ENCODE results near the gene HTRA3.

The HTRA3 gene

GRCh38 chr4:8308856-8309771, 39.6 kb downstream of the HTRA3 start:
- DNase-seq (ENCODE audit: low read depth, low spot score) = no peak

DNA sequence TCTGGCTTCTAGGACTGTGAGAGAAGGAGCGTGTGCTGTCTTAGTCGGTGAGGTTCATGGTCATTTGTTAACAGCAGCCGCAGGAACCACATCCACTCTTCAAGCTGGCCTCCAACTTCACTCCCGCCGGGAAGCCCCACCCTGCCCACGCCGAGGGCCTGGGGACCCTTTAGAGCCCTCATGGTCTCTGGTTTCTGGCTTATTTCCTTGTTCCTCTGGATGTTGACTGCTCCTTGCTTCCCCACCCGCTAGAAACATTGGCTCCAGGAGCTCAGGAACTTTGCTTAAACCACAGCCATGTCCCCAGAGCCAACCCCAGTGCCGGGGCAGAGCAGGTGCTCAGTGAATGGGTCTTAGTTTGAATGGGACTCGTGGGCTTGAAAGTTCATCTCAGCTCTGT, 40.8 kb downstream of the HTRA3 start:
- DNase-seq (ENCODE audit: low read depth, low spot score) = no peak

GRCh38 chr4:8311101-8312068, 41.8 kb downstream of the HTRA3 start:
- DNase-seq (ENCODE audit: low read depth, low spot score) = no peak

- no peak for DNase-seq (ENCODE audit: low read depth, low spot score)
Observed at GRCh38 chr4:8312069-8312445, 42.5 kb downstream of the HTRA3 start.

- DNase-seq (ENCODE audit: low read depth, low spot score) = no peak
Observed at GRCh38 chr4:8312976-8313375, 43.4 kb downstream of the HTRA3 start.

DNA sequence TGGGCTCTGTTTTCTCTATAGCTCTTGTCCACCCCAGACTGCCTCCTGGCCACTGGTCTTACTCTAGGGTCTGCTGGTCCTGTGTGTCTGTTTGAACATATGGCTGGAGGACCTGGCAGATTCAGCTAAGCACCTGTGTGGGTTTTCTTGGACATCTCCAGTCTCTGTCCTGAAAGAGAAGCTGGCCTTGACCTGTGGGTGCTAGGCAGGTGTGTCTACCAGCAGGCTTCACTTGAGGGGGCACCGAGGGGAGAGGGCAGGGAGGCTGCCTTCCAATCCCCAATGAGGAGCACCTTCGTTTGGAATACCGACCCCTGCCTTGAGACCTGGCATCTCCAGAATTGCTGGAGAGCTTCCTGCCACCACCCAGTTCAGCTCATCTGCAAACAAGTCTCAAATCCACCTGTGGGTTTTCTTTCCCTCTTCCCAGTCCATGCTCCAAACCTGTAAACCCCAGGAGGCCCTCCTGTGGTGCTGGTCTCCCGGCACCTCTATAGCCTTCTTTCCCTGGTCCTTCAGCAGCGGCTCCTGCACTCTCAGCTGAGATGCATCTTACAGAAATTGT, 45.2 kb downstream of the HTRA3 start:
- DNase-seq (ENCODE audit: low read depth, low spot score) = no peak

GRCh38 chr4:8315435-8316250, 46.1 kb downstream of the HTRA3 start:
- peak; percentile 75 for DNase-seq (ENCODE audit: low read depth, low spot score)

GRCh38 chr4:8316251-8316771, 46.8 kb downstream of the HTRA3 start:
- DNase-seq (ENCODE audit: low read depth, low spot score) = no peak

DNA sequence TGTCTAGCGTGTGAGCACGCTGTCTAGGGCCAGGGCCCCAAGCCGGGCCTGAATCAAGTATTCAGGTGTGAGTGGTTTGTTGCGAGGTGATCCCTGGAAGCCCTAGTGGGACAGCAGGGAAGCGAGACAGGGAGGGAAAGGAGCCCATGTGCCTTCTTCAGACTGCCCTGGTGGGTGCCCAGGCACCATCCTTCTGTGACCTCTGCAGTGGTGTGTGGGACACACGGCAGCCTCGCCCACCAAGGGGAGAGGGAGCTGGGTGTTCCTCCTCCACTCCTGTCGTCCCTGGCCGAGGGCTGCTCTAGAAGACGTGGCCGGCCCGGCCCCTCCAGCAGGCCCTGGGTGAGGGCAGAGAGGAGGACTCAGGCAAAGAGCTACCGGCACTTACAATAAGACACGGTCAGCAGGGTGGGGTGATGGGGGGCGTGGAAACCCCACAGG, 47.4 kb downstream of the HTRA3 start:
- no peak for DNase-seq (ENCODE audit: low read depth, low spot score)

GRCh38 chr4:8317474-8317873, 47.9 kb downstream of the HTRA3 start:
- no peak for DNase-seq (ENCODE audit: low read depth, low spot score)

GRCh38 chr4:8318509-8318908, 49.0 kb downstream of the HTRA3 start:
- DNase-seq (ENCODE audit: low read depth, low spot score) = no peak

GRCh38 chr4:8319061-8319460, 49.5 kb downstream of the HTRA3 start:
- no peak for DNase-seq (ENCODE audit: low read depth, low spot score)

DNA sequence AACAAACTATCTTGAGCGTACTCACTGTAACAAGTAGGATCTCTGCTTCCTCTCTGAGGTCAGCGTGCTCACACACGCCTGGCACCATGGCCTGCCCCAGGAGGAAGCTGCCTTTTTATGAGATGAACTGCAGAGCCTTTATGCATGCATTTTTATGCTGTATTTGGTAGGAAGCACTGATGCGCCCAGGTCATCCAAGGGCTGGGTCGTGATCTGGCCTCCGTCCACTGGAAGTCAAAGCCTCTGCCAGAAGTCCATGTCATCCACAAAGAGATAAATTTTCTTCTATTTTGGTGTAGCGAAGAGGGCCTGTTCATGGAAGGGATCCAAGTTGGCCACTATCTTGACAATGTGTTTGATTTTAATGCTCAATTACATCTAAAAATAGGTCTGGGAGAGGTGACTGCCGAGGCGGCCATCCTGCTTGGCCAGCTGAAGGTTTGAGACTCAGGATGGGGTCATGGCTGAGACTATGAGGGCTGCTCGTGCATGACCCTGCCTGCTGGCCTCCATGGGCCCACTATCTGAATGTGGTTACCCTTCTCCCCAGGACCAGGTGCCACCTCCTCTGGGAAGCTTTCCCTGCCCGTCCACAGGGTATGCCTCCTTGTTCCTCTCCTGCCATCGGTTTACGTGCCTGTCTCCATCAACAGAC, 50.3 kb downstream of the HTRA3 start:
- DNase-seq (ENCODE audit: low read depth, low spot score) = no peak

DNA sequence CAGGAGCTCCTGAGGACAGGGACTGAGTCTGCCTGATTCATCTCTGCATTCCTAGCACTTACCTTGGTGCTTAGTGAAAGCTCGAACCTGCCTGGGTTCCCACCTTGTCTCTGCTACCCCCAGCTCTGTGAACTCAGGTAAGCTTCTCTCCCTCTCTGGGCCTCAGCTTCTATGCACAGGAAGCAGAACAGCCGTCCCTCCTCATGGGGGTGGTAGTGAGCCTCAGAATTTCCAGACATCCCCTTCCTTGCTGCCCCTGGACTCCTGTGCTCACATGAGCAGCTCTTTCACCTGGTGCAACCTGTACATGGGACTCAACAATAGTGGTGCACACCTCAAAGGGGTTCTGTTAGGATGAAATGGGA, 50.8 kb downstream of the HTRA3 start:
- DNase-seq (ENCODE audit: low read depth, low spot score) = peak; percentile 74

- no peak for DNase-seq (ENCODE audit: low read depth, low spot score)
Observed at GRCh38 chr4:8321220-8321619, 51.7 kb downstream of the HTRA3 start.

- DNase-seq (ENCODE audit: low read depth, low spot score) = no peak
Observed at GRCh38 chr4:8321771-8322170, 52.2 kb downstream of the HTRA3 start.

DNA sequence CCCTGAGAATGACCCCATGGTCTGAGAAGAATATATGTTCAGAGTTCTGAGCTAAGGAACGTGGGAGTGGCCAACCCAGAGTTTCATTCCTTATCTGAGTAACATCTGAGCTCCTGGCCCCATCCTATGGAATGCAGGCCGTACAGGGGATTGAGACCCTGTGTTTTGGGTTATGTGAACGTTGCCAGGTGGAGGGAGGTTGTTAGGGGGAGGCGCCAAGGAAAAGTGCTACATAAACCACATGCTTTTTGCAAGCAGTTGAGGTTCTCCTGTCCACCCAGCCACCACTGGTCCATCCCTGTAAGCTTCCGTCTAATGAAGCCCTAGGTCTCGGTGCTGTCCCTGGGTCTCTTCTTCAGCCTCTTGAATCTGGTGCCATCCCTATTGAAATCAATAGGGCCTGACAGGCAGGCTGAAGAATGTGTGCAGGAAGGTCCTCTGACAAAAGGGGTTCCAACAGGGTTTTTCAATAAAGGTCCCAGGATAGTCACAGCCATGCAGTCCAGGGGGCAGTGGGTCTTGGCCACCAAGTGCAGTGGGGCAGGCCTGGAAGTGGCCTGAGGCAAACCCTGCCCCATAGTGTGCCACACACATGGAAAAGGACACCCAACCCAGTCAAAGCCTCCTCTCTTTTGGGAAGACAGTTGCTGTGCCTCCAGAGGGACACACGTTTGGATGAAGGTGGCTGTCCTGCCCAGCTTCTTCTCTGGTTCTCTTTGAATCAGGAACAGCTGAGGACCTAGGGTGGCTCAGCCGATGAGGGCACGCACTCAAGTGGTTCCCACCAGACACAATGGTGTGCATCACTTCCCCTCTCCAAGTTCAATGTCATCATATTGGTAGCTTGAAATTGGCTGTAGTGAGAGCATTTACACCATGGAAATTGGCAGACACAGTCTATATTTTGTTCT, 53.5 kb downstream of the HTRA3 start:
- DNase-seq (ENCODE audit: low read depth, low spot score) = peak; percentile 73

GRCh38 chr4:8323947-8324555, 54.5 kb downstream of the HTRA3 start:
- no peak for DNase-seq (ENCODE audit: low read depth, low spot score)

GRCh38 chr4:8324640-8325239, 55.2 kb downstream of the HTRA3 start:
- DNase-seq (ENCODE audit: low read depth, low spot score) = no peak
